ENCODE results near the gene SCO1. TPM values are rescaled to one million over a fixed set of nuclear protein-coding genes. Genes with fewer than 3 reads are reported as not detected.

SCO1 gene
- total RNA-seq, 1 donor from 2014 or later = 27.4 TPM

DNA sequence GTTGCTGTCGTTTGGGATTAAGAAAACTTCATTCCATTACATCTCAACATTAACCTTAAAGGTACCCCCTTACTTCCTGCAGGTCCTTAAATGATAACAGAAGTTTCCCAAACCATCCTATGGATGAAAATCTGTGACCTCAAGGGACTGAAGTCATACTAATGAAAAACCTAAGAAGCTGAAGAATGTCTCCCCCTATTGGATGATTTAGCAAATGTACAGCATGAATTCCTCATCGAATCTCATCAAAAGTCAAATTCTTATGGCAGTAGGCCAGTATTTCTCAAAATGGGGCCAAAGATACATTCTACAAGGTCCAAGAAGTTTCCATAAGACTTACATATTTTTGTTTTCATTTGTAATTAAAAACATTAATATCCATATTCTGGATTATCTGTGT is 13.5 kb downstream of the SCO1 start:
- no peak overlapping the region for H3K4me3 Mint-ChIP-seq (ENCODE audit: unreplicated experiment)
- H3K4me1 Mint-ChIP-seq (ENCODE audit: unreplicated experiment) = peaks cover 21% of the 10 kb centered on the region
- no peaks in the 10 kb centered on the region for H3K27me3 Mint-ChIP-seq (ENCODE audit: unreplicated experiment)
- peaks cover 46% of the 10 kb centered on the region for H3K36me3 Mint-ChIP-seq (ENCODE audit: unreplicated experiment)
- TF ChIP-seq, protein P1, sequence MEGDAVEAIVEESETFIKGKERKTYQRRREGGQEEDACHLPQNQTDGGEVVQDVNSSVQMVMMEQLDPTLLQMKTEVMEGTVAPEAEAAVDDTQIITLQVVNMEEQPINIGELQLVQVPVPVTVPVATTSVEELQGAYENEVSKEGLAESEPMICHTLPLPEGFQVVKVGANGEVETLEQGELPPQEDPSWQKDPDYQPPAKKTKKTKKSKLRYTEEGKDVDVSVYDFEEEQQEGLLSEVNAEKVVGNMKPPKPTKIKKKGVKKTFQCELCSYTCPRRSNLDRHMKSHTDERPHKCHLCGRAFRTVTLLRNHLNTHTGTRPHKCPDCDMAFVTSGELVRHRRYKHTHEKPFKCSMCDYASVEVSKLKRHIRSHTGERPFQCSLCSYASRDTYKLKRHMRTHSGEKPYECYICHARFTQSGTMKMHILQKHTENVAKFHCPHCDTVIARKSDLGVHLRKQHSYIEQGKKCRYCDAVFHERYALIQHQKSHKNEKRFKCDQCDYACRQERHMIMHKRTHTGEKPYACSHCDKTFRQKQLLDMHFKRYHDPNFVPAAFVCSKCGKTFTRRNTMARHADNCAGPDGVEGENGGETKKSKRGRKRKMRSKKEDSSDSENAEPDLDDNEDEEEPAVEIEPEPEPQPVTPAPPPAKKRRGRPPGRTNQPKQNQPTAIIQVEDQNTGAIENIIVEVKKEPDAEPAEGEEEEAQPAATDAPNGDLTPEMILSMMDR (IDR thresholded peaks at IDR 0.05) = peak; percentile 51
- no peaks in the 10 kb centered on the region for H3K9me3 Mint-ChIP-seq (ENCODE audit: unreplicated experiment)
- no peak for DNase-seq (ENCODE audit: extremely low spot score, unreplicated experiment)
- no peak overlapping the region for H3K27ac Mint-ChIP-seq (ENCODE audit: unreplicated experiment)

DNA sequence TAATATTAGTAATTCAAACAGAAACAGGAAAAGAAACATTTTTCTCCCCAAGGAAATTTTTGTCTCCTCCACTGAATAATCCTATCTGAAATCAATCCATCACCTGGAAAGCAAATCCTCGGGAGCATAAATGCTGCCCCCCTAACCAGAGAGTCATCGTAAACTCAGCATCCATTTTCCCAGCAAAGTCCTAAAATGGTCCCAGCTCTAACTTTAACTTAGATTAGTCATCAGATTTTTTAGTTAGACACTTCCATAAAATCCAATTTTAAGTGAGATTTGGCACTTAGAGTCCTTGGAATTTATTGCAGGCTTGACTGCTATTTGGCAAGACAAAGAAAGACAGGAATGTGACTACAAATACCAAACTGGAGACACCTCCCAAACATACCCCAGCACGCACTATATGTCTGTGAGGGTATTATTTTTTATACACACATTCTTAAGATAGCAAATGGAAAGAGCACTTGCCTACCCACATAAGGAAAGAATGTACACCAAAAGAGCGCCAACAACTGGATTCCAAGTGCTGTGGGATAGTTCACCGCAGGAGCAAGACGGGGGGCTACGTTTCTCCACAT is 15.4 kb downstream of the SCO1 start:
- Mint-ChIP-seq H3K4me3 (ENCODE audit: unreplicated experiment) (no peak overlapping the region), H3K27me3 (ENCODE audit: unreplicated experiment) (no peaks in the 10 kb centered on the region), H3K36me3 (ENCODE audit: unreplicated experiment) (peaks cover 52% of the 10 kb centered on the region), H3K4me1 (ENCODE audit: unreplicated experiment) (peaks cover 21% of the 10 kb centered on the region), H3K9me3 (ENCODE audit: unreplicated experiment) (no peaks in the 10 kb centered on the region), H3K27ac (ENCODE audit: unreplicated experiment) (peak overlapping the region; percentile 77)
- TF ChIP-seq, protein P1 (IDR thresholded peaks at IDR 0.05) = no peak
- DNase-seq (ENCODE audit: extremely low spot score, unreplicated experiment) = no peak

DNA sequence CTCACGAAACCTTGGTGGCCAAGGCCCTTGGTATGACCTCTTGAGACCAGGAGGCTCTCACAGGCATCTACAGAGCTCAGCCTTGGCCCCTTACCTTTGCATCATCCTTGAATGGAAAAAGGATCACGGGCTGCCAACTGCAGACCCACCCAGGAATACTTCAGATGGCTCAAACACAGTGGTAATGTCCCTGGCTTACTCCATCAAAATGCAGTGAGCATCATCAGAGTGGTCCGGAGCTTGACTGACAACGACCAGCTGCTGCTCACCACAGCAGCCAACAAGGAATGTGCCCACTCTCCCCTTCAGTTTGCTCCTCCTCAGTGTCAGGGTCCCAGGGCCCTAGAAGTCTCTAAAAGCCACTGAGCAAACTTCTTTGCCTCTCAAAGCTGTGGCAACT is 22.6 kb downstream of the SCO1 start:
- H3K4me1 Mint-ChIP-seq (ENCODE audit: unreplicated experiment) = peaks cover 4% of the 10 kb centered on the region
- no peak overlapping the region for H3K4me3 Mint-ChIP-seq (ENCODE audit: unreplicated experiment)
- H3K36me3 Mint-ChIP-seq (ENCODE audit: unreplicated experiment) = peaks cover 21% of the 10 kb centered on the region
- DNase-seq (ENCODE audit: extremely low spot score, unreplicated experiment) = no peak
- TF ChIP-seq, protein P1 (IDR thresholded peaks at IDR 0.05) = no peak
- no peaks in the 10 kb centered on the region for H3K9me3 Mint-ChIP-seq (ENCODE audit: unreplicated experiment)
- no peaks in the 10 kb centered on the region for H3K27me3 Mint-ChIP-seq (ENCODE audit: unreplicated experiment)
- no peak overlapping the region for H3K27ac Mint-ChIP-seq (ENCODE audit: unreplicated experiment)

DNA sequence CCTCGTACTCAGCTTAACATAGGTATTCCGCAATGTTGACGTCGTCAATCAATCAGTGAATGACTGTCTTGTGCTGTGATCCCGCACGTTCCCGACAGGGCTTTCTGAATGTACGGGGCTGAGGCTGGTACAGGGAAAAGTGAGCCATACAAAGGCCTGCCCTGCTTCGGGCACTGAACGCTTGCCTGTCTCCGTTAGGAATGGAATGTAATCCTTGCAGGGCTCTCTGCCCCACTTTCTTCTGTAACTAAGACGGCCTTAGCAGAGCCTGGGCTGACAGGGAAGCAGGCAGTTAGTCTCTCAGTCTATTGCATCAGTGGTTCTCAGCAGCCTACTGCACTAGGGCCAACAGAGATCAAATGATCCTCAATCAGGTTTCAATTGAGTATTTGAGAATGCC is 24.0 kb downstream of the SCO1 start:
- H3K27ac Mint-ChIP-seq (ENCODE audit: unreplicated experiment) = no peak overlapping the region
- no peak for DNase-seq (ENCODE audit: extremely low spot score, unreplicated experiment)
- TF ChIP-seq, protein P1 (IDR thresholded peaks at IDR 0.05) = no peak
- H3K27me3 Mint-ChIP-seq (ENCODE audit: unreplicated experiment) = no peaks in the 10 kb centered on the region
- H3K36me3 Mint-ChIP-seq (ENCODE audit: unreplicated experiment) = peaks cover 13% of the 10 kb centered on the region
- no peaks in the 10 kb centered on the region for H3K9me3 Mint-ChIP-seq (ENCODE audit: unreplicated experiment)
- H3K4me1 Mint-ChIP-seq (ENCODE audit: unreplicated experiment) = peaks cover 12% of the 10 kb centered on the region
- H3K4me3 Mint-ChIP-seq (ENCODE audit: unreplicated experiment) = no peak overlapping the region

DNA sequence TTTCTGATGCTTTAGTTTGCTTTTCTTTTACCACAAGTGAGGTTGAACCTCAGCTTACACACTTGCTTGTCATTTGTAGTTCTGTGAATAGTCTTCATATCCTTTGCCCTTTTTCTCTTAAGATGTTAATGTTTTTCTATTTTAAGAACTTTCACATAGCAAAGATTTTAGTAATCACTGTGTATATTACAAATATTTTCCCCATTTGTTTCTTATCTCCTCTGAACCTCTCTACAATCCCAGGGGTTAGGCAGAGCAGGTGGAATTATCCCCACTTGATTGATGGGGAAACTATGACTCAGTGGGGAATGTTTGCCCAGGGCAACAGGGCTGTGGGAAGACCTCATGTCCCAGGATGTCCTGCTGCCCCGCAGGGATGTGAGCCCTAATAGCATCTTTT is 28.6 kb downstream of the SCO1 start:
- Mint-ChIP-seq H3K36me3 (ENCODE audit: unreplicated experiment) (peaks cover under 1% of the 10 kb centered on the region), H3K4me3 (ENCODE audit: unreplicated experiment) (no peak overlapping the region), H3K27ac (ENCODE audit: unreplicated experiment) (no peak overlapping the region), H3K27me3 (ENCODE audit: unreplicated experiment) (no peaks in the 10 kb centered on the region), H3K4me1 (ENCODE audit: unreplicated experiment) (peaks cover 20% of the 10 kb centered on the region), H3K9me3 (ENCODE audit: unreplicated experiment) (no peaks in the 10 kb centered on the region)
- DNase-seq (ENCODE audit: extremely low spot score, unreplicated experiment) = no peak
- TF ChIP-seq, protein P1 (IDR thresholded peaks at IDR 0.05) = no peak
